Stimulated activated CD8-positive, alpha-beta memory T cell treated with anti-CD3 and anti-CD28 coated beads, Interleukin-15, amount 100 ng/mL, for 24 hours (primary cell): Measurements from ENCODE around the gene EN1.
A peak's percentile ranks its signal among the peaks of the same experiment; 100 is the strongest.

Experiments
- DNase-seq: peaks from one replicate; pipeline ENCODE4 v3.0.0-alpha.2; 2020; ENCODE audit warnings: low read depth

EN1 gene

GRCh38 chr2:118855451-118856279 lies 8.2 kb upstream of the EN1 start:
- DNase-seq, result peak; percentile 79

- DNase-seq, result no peak
Observed at GRCh38 chr2:118854507-118855345, 7.3 kb upstream of the EN1 start.

- DNase-seq, result no peak
Observed at GRCh38 chr2:118853651-118854291, 6.3 kb upstream of the EN1 start.

- no peak for DNase-seq
Observed at GRCh38 chr2:118853129-118853640, 5.7 kb upstream of the EN1 start.

- DNase-seq, result no peak
Observed at GRCh38 chr2:118852605-118853128, 5.2 kb upstream of the EN1 start.

GRCh38 chr2:118851650-118852049 lies 4.2 kb upstream of the EN1 start:
- no peak for DNase-seq

GRCh38 chr2:118850901-118851415 lies 3.5 kb upstream of the EN1 start:
- no peak for DNase-seq

GRCh38 chr2:118850168-118850900 lies 2.9 kb upstream of the EN1 start:
- DNase-seq, result no peak

GRCh38 chr2:118849226-118850167 lies 2.0 kb upstream of the EN1 start:
- DNase-seq, result no peak

- no peak for DNase-seq
Observed at GRCh38 chr2:118848381-118849225, 1.2 kb upstream of the EN1 start.

GRCh38 chr2:118847762-118848172 lies 319 bp upstream of the EN1 start:
- DNase-seq, result no peak

GRCh38 chr2:118846442-118846952 lies 951 bp downstream of the EN1 start:
- DNase-seq, result no peak

- no peak for DNase-seq
Observed at GRCh38 chr2:118845522-118846441, 1.7 kb downstream of the EN1 start.

GRCh38 chr2:118845005-118845521 lies 2.4 kb downstream of the EN1 start:
- DNase-seq, result no peak

- DNase-seq, result no peak
Observed at GRCh38 chr2:118844261-118845004, 3.0 kb downstream of the EN1 start.

GRCh38 chr2:118843483-118844132 lies 3.8 kb downstream of the EN1 start:
- DNase-seq, result no peak
